ENCODE measurements around the gene PIGX. TPM values are rescaled to one million over a fixed set of nuclear protein-coding genes. Genes with fewer than 3 reads are reported as not detected.

Gene PIGX
- total and polyA plus RNA-seq, 2 of the 4 experiments (the other 2 are of a cell fraction) = 9.4 to 14.5 TPM

GRCh38 chr3:196757876-196758739, 45.9 kb downstream of the PIGX start:
- BruUV-seq (replicated peaks) = no TSS peak

More at GRCh38 chr3:196757876-196758739, 45.9 kb downstream of the PIGX start:
- no peaks in the 10 kb centered on the region; the same call in 1 of the 2 replicates for H3K9me3 ChIP-seq (ENCODE audit: control insufficient read depth, insufficient read depth, low read length)
- H3K9me1 ChIP-seq (ENCODE audit: insufficient read depth, low read length) = peaks cover 6% of the 10 kb centered on the region
- H2AFZ ChIP-seq (replicated peaks; ENCODE audit: low read length, poor library complexity) = no peak overlapping the region
- POLR2A ChIA-PET (ENCODE audit: unreplicated experiment) = no interaction called here
- H3K27me3 ChIP-seq (ENCODE audit: control insufficient read depth, insufficient read depth, low read length) = no peaks in the 10 kb centered on the region
- in situ Hi-C loops (cut with MboI; ENCODE audit: low sequenced_read_pairs) = no loop called here
- no peak overlapping the region for H2BK5ac ChIP-seq (ENCODE audit: low read depth, low read length, poor library complexity, severe bottlenecking)
- H4K5ac ChIP-seq (ENCODE audit: low read depth, low read length) = no peak overlapping the region
- no peak overlapping the region for H3K27ac ChIP-seq (ENCODE audit: insufficient read depth, low read length)
- no peak overlapping the region for H3K56ac ChIP-seq (ENCODE audit: extremely low read depth, insufficient read depth, low read length)
- H3K4me3 ChIP-seq (ENCODE audit: insufficient read depth, low read depth, low read length) = no peak overlapping the region
- DNase-seq = peak; percentile 89
- intact Hi-C loops (cut with micrococcal nuclease) = no loop called here
- H4K91ac ChIP-seq (ENCODE audit: insufficient read depth, low read depth, low read length) = no peak overlapping the region
- ATAC-seq (ENCODE audit: low read depth) = peak; percentile 93
- no peak overlapping the region for H2BK120ac ChIP-seq (ENCODE audit: low read depth, low read length)
- H3K36me3 ChIP-seq (ENCODE audit: control insufficient read depth, insufficient read depth, low read length) = peaks cover 2% of the 10 kb centered on the region; the same call in 1 of the 2 replicates
- H2AK9ac ChIP-seq (replicated peaks; ENCODE audit: low read depth, low read length, poor library complexity) = no peak overlapping the region
- H3K23ac ChIP-seq (ENCODE audit: low read depth, low read length) = no peak overlapping the region
- H3K4me1 ChIP-seq (ENCODE audit: control insufficient read depth, insufficient read depth, low read length) = peaks cover 5% of the 10 kb centered on the region
- peaks cover 19 to 70% of the 10 kb centered on the region in 2 experiments for H3K79me1 ChIP-seq (ENCODE audit: low read depth in 1 of 2, low read length in 2 of 2)
- no peak overlapping the region for H4K8ac ChIP-seq (ENCODE audit: low read depth in 2 of 2, low read length in 2 of 2)
- no peak overlapping the region for H2AK5ac ChIP-seq (ENCODE audit: low read depth, low read length)
- 94% methylated on average over 7 of the region's 9 CpGs; no CpG with 5 or more reads in 1 of the 2 experiments for WGBS, 2 experiments (ENCODE audit: extremely low coverage in 2 of 2, insufficient read length in 1 of 2)
- dilution Hi-C loops (cut with HindIII; ENCODE audit: low sequenced_read_pairs, unreplicated experiment) = no loop called here
- no peak overlapping the region for H3K9ac ChIP-seq (ENCODE audit: low read depth, low read length)
- H2BK15ac ChIP-seq (ENCODE audit: low read depth, low read length) = no peak overlapping the region
- peaks cover 51% of the 10 kb centered on the region for H4K20me1 ChIP-seq (ENCODE audit: insufficient read depth, low read length)
- no peak overlapping the region for H3K14ac ChIP-seq (replicated peaks; ENCODE audit: low read depth, low read length)
- no peak overlapping the region for H3K4ac ChIP-seq (ENCODE audit: low read depth, low read length)
- no peak overlapping the region for H2BK20ac ChIP-seq (ENCODE audit: low read depth, low read length)
- CTCF ChIA-PET = interaction anchor here (0.7 kb wide), 1 partner anchor 31 kb away, joined by 3 read pairs; no protein-coding TSS in a partner anchor
- H3K18ac ChIP-seq (ENCODE audit: low read depth, low read length) = no peak overlapping the region
- TF ChIP-seq BHLHE40 (IDR thresholded peaks at IDR 0.05; ENCODE audit: low read depth, low read length) = peak; percentile 36; the same call in 1 of the 2 replicates
- TF ChIP-seq ELK1 (IDR thresholded peaks at IDR 0.05; ENCODE audit: borderline replicate concordance, low read depth, low read length) = no peak
- TF ChIP-seq FOS (IDR thresholded peaks at IDR 0.05; ENCODE audit: low read depth, low read length) = peak; percentile 91
- peak; percentile 66; the same call in 1 of the 2 replicates for TF ChIP-seq CEBPB (IDR thresholded peaks at IDR 0.05; ENCODE audit: low read depth, low read length)
- TF ChIP-seq RAD21 (IDR thresholded peaks at IDR 0.05; ENCODE audit: low read length) = no peak
- no peak overlapping the region for H3K4me2 ChIP-seq (ENCODE audit: low read depth, low read length)
